ENCODE results near the gene CALN1.

CALN1 gene

DNA sequence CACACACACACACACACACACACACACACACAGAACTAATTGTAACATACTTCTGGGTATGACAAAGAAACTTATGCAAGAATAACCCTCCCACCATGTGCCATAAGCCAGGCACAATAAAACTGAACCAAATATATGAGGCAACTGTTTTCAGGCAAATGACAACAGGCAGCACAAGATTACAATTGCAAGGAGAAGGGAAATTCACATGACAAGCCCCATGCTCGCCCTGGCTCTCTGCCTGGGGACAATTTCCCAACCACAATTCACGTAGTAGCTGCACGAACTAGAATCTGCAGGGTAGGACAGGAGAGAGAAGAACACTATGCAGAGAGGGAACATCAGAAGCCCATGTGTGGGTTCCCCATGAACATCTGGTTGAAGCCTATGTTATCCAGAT lies 143.3 kb downstream of the CALN1 start:
- peaks cover 14% of the 10 kb centered on the region for H3K9me3 Mint-ChIP-seq
- H3K4me3 Mint-ChIP-seq: no peak overlapping the region
- peaks cover 3% of the 10 kb centered on the region for H3K36me3 Mint-ChIP-seq (ENCODE audit: insufficient read depth)
- H3K27ac Mint-ChIP-seq (ENCODE audit: low read depth): no peak overlapping the region
- no peaks in the 10 kb centered on the region for H3K4me1 Mint-ChIP-seq
- H3K27me3 Mint-ChIP-seq: no peaks in the 10 kb centered on the region
- DNase-seq (ENCODE audit: low spot score in 2 of 2): no peak
- ATAC-seq (replicated peaks; ENCODE audit: extremely low read depth, poor library complexity, severe bottlenecking): no peak

GRCh38 chr7:72268090-72268489 lies 144.0 kb downstream of the CALN1 start:
- Mint-ChIP-seq H3K9me3 (peaks cover 14% of the 10 kb centered on the region), H3K36me3 (ENCODE audit: insufficient read depth) (peaks cover 3% of the 10 kb centered on the region), H3K27ac (ENCODE audit: low read depth) (no peak overlapping the region), H3K27me3 (no peaks in the 10 kb centered on the region), H3K4me1 (no peaks in the 10 kb centered on the region), H3K4me3 (no peak overlapping the region)
- DNase-seq (ENCODE audit: low spot score in 2 of 2) (no peak), ATAC-seq (replicated peaks; ENCODE audit: extremely low read depth, poor library complexity, severe bottlenecking) (no peak)

GRCh38 chr7:72267291-72267800 lies 144.8 kb downstream of the CALN1 start:
- DNase-seq (ENCODE audit: low spot score in 2 of 2): no peak
- ATAC-seq (replicated peaks; ENCODE audit: extremely low read depth, poor library complexity, severe bottlenecking): no peak
- Mint-ChIP-seq H3K36me3 (ENCODE audit: insufficient read depth) (peaks cover 3% of the 10 kb centered on the region), H3K4me1 (no peaks in the 10 kb centered on the region), H3K4me3 (no peak overlapping the region), H3K27me3 (no peaks in the 10 kb centered on the region), H3K9me3 (peaks cover 14% of the 10 kb centered on the region), H3K27ac (ENCODE audit: low read depth) (no peak overlapping the region)

DNA sequence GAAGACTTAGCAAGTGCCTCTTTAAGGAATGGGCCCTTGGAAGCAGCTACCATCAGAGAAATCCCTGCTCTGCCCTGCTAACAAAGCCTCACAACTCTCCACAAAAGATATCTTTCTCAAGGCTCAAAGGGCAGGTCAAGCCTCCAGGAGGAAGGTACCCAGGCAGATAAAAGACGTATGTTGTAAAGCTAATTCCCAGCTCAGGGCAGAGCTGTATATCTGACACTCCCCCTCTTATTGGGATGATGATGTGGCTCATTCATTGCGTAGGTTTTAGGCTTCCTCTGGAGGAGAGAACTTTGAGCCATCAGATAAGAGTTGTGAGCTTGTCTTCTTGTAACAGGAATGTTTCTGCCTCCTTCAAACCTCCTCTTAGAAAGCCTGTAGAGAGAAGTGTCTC lies 145.4 kb downstream of the CALN1 start:
- no peak for DNase-seq (ENCODE audit: low spot score in 2 of 2)
- Mint-ChIP-seq H3K9me3 (peaks cover 14% of the 10 kb centered on the region), H3K4me1 (no peaks in the 10 kb centered on the region), H3K27me3 (no peaks in the 10 kb centered on the region), H3K27ac (ENCODE audit: low read depth) (no peak overlapping the region), H3K4me3 (no peak overlapping the region), H3K36me3 (ENCODE audit: insufficient read depth) (peaks cover 3% of the 10 kb centered on the region)
- no peak for ATAC-seq (replicated peaks; ENCODE audit: extremely low read depth, poor library complexity, severe bottlenecking)

DNA sequence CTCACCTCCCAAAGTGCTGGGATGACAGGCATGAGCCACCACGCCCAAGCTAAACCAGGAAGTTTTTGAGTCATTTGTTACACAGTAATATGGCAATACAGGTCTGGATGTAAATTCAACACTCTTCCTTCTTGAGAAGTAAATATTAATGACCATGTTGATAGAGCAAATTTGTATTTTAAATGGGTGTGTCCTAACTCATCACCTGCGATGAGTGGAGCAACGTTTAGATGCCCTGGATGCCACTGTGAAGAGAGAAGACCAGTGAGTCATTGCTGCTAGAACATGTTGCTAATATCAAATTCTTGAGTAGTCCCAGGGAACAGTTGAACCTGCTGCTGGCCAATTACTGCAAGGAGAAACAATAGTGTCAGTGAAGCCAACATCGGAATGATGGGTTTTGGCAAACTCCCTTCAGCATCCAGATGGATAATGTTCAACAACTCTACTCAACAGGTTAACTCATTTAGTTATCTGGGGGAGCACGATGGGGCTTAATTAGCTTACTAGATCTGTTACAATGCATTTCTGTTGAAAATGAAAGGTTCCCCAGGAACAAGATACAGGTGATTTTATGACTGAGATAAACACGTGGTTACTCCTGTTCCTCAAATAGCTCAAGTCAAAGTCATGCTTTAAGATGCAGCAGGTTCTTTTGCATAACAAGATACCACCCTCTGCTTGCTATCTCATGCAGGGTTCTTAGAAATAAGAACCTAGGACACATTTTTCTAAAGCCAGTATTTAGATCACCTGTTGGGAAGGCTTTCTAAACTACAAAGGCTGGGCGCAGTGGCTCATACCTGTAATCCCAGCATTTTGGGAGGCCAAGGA lies 146.8 kb downstream of the CALN1 start:
- Mint-ChIP-seq H3K4me3 (no peak overlapping the region), H3K4me1 (no peaks in the 10 kb centered on the region), H3K27ac (ENCODE audit: low read depth) (no peak overlapping the region), H3K27me3 (no peaks in the 10 kb centered on the region), H3K36me3 (ENCODE audit: insufficient read depth) (peaks cover 3% of the 10 kb centered on the region), H3K9me3 (peaks cover 14% of the 10 kb centered on the region)
- no peak for ATAC-seq (replicated peaks; ENCODE audit: extremely low read depth, poor library complexity, severe bottlenecking)
- DNase-seq (ENCODE audit: low spot score in 2 of 2): no peak

GRCh38 chr7:72260406-72260805 lies 151.7 kb downstream of the CALN1 start:
- Mint-ChIP-seq H3K4me3 (no peak overlapping the region), H3K36me3 (ENCODE audit: insufficient read depth) (no peaks in the 10 kb centered on the region), H3K27me3 (no peaks in the 10 kb centered on the region), H3K27ac (ENCODE audit: low read depth) (no peak overlapping the region), H3K9me3 (peaks cover 7% of the 10 kb centered on the region), H3K4me1 (no peaks in the 10 kb centered on the region)
- DNase-seq (ENCODE audit: low spot score in 2 of 2) (no peak), ATAC-seq (replicated peaks; ENCODE audit: extremely low read depth, poor library complexity, severe bottlenecking) (no peak)

GRCh38 chr7:72258074-72258473 lies 154.1 kb downstream of the CALN1 start:
- Mint-ChIP-seq H3K36me3 (ENCODE audit: insufficient read depth) (no peaks in the 10 kb centered on the region), H3K4me3 (no peak overlapping the region), H3K9me3 (peaks cover 7% of the 10 kb centered on the region), H3K4me1 (no peaks in the 10 kb centered on the region), H3K27ac (ENCODE audit: low read depth) (no peak overlapping the region), H3K27me3 (no peaks in the 10 kb centered on the region)
- no peak for ATAC-seq (replicated peaks; ENCODE audit: extremely low read depth, poor library complexity, severe bottlenecking)
- DNase-seq (ENCODE audit: low spot score in 2 of 2): no peak

DNA sequence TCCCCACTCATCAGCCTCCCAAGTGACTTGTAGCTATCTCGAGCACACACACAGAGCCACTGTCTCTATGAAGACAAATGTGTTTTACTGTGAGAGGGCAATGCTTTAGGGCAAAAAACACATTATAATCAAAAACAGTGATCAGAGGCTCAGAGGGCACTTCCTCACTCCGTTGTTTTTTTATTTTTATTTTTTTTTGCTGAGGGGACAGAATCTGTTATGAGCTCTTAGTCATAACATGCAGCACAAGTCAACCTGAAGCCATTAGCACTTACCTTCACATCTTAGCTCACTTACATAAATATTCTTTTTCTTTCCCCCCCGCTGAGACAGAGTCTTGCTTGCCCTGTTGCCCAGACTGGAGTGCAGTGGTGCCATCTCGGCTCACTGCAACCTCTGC lies 157.7 kb downstream of the CALN1 start:
- Mint-ChIP-seq H3K36me3 (ENCODE audit: insufficient read depth) (peaks cover 3% of the 10 kb centered on the region), H3K4me1 (no peaks in the 10 kb centered on the region), H3K27me3 (no peaks in the 10 kb centered on the region), H3K9me3 (peaks cover 18% of the 10 kb centered on the region), H3K27ac (ENCODE audit: low read depth) (no peak overlapping the region), H3K4me3 (no peak overlapping the region)
- DNase-seq (ENCODE audit: low spot score in 2 of 2) (no peak), ATAC-seq (replicated peaks; ENCODE audit: extremely low read depth, poor library complexity, severe bottlenecking) (no peak)

- ATAC-seq (replicated peaks; ENCODE audit: extremely low read depth, poor library complexity, severe bottlenecking): no peak
- Mint-ChIP-seq H3K27ac (ENCODE audit: low read depth) (no peak overlapping the region), H3K4me1 (no peaks in the 10 kb centered on the region)
Measured at GRCh38 chr7:72249106-72249505, 163.0 kb downstream of the CALN1 start.

GRCh38 chr7:72244826-72245398 lies 167.2 kb downstream of the CALN1 start:
- DNase-seq (ENCODE audit: low spot score in 2 of 2): no peak
- Mint-ChIP-seq H3K27me3 (no peaks in the 10 kb centered on the region), H3K27ac (ENCODE audit: low read depth) (no peak overlapping the region), H3K9me3 (peaks cover 11% of the 10 kb centered on the region), H3K36me3 (ENCODE audit: insufficient read depth) (no peaks in the 10 kb centered on the region), H3K4me3 (no peak overlapping the region), H3K4me1 (no peaks in the 10 kb centered on the region)
- no peak for ATAC-seq (replicated peaks; ENCODE audit: extremely low read depth, poor library complexity, severe bottlenecking)

More at GRCh38 chr7:72249106-72249505, 163.0 kb downstream of the CALN1 start:
- Mint-ChIP-seq H3K4me3 (no peak overlapping the region), H3K36me3 (ENCODE audit: insufficient read depth) (peaks cover 3% of the 10 kb centered on the region), H3K27me3 (no peaks in the 10 kb centered on the region), H3K9me3 (peaks cover 22% of the 10 kb centered on the region)
- no peak for DNase-seq (ENCODE audit: low spot score in 2 of 2)

DNA sequence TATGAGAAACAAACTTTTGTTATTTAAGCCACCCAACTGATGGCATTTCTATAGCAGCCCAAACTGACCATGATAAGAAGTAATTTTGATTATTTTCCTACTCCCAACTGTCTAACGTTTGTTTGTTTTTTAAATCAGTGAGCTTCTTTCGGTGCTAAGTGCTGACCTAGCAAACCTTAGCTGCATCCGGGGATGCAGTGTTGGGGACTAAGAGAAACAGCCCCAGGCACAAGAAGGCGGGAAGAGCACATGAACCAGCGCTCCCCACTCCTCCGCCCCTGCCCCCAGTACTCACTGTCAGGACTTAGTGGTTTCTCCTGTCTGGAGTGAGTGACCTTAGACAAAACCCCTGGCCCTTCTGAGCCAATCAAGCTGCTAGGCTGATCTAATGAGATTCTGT lies 168.8 kb downstream of the CALN1 start:
- H3K27ac Mint-ChIP-seq (ENCODE audit: low read depth): no peak overlapping the region
- H3K27me3 Mint-ChIP-seq: no peaks in the 10 kb centered on the region
- H3K4me3 Mint-ChIP-seq: no peak overlapping the region
- ATAC-seq (replicated peaks; ENCODE audit: extremely low read depth, poor library complexity, severe bottlenecking) (no peak), DNase-seq (ENCODE audit: low spot score in 2 of 2) (no peak)
- no peaks in the 10 kb centered on the region for H3K36me3 Mint-ChIP-seq (ENCODE audit: insufficient read depth)
- no peaks in the 10 kb centered on the region for H3K4me1 Mint-ChIP-seq
- H3K9me3 Mint-ChIP-seq: peaks cover 8% of the 10 kb centered on the region

DNA sequence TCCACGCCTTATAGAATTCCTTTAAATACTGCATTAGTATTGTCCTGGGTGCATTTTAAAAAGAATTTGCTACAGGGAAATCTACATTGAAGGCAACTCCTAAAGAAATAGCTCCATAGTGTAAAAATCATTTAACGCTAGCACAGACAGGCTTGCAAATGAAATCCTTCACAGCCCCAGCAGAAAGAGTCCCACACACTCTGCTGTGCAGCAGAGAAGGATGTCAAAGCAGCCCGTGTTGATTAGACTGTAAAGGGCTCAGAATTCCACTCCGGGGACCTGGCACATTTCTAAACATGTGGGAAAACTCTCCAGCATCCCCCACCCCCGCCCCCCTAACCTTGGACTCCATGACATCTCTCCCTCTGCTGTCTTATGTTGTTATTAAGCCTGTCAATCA lies 176.8 kb downstream of the CALN1 start:
- Mint-ChIP-seq H3K4me1 (no peaks in the 10 kb centered on the region), H3K36me3 (ENCODE audit: insufficient read depth) (peaks cover under 1% of the 10 kb centered on the region), H3K4me3 (no peak overlapping the region), H3K27me3 (no peaks in the 10 kb centered on the region), H3K27ac (ENCODE audit: low read depth) (no peak overlapping the region), H3K9me3 (peaks cover 6% of the 10 kb centered on the region)
- DNase-seq (ENCODE audit: low spot score in 2 of 2) (no peak), ATAC-seq (replicated peaks; ENCODE audit: extremely low read depth, poor library complexity, severe bottlenecking) (no peak)

DNA sequence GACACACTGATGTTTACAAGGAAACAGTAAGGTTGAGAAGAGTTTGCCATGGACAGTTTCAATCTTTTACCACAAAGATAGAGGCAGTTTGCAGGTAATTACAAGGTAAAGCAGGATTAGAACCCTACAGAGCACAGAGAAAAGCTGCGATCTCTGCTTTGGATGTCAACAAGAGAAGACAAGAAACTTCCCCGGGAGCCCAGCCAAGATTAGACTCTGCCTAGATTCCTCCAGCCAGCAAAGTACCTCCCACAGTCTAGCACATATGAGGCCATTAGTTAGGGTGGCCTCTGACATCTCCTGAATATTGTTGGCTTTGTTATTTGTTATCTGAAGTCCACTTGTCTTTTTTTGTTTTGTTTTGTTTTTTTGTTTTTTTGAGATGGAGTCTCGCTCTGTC lies 178.1 kb downstream of the CALN1 start:
- DNase-seq (ENCODE audit: low spot score in 2 of 2): no peak
- no peaks in the 10 kb centered on the region for H3K4me1 Mint-ChIP-seq

More for the DNA sequence above, 178.1 kb downstream of the CALN1 start:
- Mint-ChIP-seq H3K36me3 (ENCODE audit: insufficient read depth) (peaks cover 2% of the 10 kb centered on the region), H3K4me3 (no peak overlapping the region), H3K9me3 (peaks cover 6% of the 10 kb centered on the region), H3K27me3 (no peaks in the 10 kb centered on the region), H3K27ac (ENCODE audit: low read depth) (no peak overlapping the region)
- ATAC-seq (replicated peaks; ENCODE audit: extremely low read depth, poor library complexity, severe bottlenecking): no peak
